ENCODE measurements around the gene AUNIP. TPM values are rescaled to one million over a fixed set of nuclear protein-coding genes. Genes with fewer than 3 reads are reported as not detected.

The AUNIP gene
- total and polyA plus RNA-seq, 2 experiments from 2014 or later = 20.9 to 21.9 TPM

DNA sequence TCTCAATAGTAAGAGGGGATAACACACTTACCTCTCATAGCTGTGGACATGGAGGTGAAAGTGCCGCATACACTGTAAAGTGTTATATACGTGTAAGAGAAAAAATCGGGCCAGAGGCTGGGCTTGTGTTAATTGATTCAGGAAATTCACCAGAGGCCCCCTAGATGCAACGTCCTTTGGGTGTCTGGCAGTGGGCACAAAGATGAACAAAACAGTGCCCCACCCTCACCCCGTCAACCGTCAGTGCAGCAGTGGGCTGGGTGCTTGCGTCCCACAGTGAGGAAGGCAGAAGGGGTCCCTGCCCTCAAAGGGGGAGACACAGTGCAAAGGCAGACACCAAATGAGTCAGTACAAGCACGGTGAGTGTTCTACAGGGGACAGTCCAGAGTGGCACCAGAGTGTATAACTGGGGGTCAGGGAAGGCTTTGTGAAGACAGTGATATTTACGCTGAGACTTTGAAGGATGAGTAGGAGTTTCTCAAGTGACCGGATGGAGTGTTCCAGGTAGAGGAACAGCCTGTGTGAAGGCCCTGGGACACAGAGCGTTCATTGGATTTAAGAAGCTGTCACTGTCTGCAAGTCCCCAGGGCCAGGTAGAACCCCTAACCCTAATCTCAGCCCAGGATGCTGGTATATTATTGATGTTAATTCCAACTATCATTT lies 46.1 kb downstream of the AUNIP start (continued):
- TF ChIP-seq, protein P1, sequence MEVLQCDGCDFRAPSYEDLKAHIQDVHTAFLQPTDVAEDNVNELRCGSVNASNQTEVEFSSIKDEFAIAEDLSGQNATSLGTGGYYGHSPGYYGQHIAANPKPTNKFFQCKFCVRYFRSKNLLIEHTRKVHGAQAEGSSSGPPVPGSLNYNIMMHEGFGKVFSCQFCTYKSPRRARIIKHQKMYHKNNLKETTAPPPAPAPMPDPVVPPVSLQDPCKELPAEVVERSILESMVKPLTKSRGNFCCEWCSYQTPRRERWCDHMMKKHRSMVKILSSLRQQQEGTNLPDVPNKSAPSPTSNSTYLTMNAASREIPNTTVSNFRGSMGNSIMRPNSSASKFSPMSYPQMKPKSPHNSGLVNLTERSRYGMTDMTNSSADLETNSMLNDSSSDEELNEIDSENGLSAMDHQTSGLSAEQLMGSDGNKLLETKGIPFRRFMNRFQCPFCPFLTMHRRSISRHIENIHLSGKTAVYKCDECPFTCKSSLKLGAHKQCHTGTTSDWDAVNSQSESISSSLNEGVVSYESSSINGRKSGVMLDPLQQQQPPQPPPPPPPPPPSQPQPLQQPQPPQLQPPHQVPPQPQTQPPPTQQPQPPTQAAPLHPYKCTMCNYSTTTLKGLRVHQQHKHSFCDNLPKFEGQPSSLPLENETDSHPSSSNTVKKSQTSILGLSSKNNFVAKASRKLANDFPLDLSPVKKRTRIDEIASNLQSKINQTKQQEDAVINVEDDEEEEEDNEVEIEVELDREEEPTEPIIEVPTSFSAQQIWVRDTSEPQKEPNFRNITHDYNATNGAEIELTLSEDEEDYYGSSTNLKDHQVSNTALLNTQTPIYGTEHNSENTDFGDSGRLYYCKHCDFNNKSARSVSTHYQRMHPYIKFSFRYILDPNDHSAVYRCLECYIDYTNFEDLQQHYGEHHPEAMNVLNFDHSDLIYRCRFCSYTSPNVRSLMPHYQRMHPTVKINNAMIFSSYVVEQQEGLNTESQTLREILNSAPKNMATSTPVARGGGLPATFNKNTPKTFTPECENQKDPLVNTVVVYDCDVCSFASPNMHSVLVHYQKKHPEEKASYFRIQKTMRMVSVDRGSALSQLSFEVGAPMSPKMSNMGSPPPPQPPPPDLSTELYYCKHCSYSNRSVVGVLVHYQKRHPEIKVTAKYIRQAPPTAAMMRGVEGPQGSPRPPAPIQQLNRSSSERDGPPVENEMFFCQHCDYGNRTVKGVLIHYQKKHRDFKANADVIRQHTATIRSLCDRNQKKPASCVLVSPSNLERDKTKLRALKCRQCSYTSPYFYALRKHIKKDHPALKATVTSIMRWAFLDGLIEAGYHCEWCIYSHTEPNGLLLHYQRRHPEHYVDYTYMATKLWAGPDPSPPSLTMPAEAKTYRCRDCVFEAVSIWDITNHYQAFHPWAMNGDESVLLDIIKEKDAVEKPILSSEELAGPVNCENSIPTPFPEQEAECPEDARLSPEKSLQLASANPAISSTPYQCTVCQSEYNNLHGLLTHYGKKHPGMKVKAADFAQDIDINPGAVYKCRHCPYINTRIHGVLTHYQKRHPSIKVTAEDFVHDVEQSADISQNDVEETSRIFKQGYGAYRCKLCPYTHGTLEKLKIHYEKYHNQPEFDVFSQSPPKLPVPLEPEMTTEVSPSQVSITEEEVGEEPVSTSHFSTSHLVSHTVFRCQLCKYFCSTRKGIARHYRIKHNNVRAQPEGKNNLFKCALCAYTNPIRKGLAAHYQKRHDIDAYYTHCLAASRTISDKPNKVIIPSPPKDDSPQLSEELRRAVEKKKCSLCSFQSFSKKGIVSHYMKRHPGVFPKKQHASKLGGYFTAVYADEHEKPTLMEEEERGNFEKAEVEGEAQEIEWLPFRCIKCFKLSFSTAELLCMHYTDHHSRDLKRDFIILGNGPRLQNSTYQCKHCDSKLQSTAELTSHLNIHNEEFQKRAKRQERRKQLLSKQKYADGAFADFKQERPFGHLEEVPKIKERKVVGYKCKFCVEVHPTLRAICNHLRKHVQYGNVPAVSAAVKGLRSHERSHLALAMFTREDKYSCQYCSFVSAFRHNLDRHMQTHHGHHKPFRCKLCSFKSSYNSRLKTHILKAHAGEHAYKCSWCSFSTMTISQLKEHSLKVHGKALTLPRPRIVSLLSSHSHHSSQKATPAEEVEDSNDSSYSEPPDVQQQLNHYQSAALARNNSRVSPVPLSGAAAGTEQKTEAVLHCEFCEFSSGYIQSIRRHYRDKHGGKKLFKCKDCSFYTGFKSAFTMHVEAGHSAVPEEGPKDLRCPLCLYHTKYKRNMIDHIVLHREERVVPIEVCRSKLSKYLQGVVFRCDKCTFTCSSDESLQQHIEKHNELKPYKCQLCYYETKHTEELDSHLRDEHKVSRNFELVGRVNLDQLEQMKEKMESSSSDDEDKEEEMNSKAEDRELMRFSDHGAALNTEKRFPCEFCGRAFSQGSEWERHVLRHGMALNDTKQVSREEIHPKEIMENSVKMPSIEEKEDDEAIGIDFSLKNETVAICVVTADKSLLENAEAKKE (CRISPR knock-in tag; IDR thresholded peaks at IDR 0.05) = no peak
- TF ChIP-seq, protein P2, sequence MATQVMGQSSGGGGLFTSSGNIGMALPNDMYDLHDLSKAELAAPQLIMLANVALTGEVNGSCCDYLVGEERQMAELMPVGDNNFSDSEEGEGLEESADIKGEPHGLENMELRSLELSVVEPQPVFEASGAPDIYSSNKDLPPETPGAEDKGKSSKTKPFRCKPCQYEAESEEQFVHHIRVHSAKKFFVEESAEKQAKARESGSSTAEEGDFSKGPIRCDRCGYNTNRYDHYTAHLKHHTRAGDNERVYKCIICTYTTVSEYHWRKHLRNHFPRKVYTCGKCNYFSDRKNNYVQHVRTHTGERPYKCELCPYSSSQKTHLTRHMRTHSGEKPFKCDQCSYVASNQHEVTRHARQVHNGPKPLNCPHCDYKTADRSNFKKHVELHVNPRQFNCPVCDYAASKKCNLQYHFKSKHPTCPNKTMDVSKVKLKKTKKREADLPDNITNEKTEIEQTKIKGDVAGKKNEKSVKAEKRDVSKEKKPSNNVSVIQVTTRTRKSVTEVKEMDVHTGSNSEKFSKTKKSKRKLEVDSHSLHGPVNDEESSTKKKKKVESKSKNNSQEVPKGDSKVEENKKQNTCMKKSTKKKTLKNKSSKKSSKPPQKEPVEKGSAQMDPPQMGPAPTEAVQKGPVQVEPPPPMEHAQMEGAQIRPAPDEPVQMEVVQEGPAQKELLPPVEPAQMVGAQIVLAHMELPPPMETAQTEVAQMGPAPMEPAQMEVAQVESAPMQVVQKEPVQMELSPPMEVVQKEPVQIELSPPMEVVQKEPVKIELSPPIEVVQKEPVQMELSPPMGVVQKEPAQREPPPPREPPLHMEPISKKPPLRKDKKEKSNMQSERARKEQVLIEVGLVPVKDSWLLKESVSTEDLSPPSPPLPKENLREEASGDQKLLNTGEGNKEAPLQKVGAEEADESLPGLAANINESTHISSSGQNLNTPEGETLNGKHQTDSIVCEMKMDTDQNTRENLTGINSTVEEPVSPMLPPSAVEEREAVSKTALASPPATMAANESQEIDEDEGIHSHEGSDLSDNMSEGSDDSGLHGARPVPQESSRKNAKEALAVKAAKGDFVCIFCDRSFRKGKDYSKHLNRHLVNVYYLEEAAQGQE (IDR thresholded peaks at IDR 0.05; ENCODE audit: unreplicated experiment) = no peak
- TF ChIP-seq EZH2phosphoT487 (IDR thresholded peaks at IDR 0.05; ENCODE audit: unreplicated experiment) = no peak
- no peak for TF ChIP-seq ZNF331 (CRISPR knock-in tag; IDR thresholded peaks at IDR 0.05; ENCODE audit: low read depth)
- TF ChIP-seq NANOG (IDR thresholded peaks at IDR 0.05; ENCODE audit: borderline replicate concordance) = no peak

All from GM23338 (cell line).